AG04450 (cell line): ENCODE results near the gene ALOX12B. TPM values are rescaled to one million over a fixed set of nuclear protein-coding genes. Genes with fewer than 3 reads are reported as not detected.

Experiments used
- CTCF ChIA-PET: fragments of 300-600, 350-600 bp; formaldehyde crosslinking; extraction: SDS; loops from one replicate; lab custom pipeline; 2022; ENCODE audit warnings: antibody characterized with exemption, inconsistent platforms; lab: Charles Lee
- POLR2A ChIA-PET: fragments of 350-600 bp; formaldehyde crosslinking; extraction: SDS; loops from one replicate; lab custom pipeline; 2021; ENCODE audit warnings: antibody characterized with exemption, inconsistent platforms; lab: Yijun Ruan, JAX
- DNase-seq: peaks from one replicate; pipeline ENCODE4 v3.0.0-alpha.2; 2011; ENCODE audit warnings: low read depth, low spot score
- H3K27ac ChIP-seq: one replicate; pipeline ENCODE4 v1.5.1; 2012; ENCODE audit warnings: low read depth, low read length, control low read depth
- H3K27me3 ChIP-seq: one replicate; pipeline ENCODE4 v1.6.0; 2012; ENCODE audit warnings: low read length; ENCODE audit not compliant: control insufficient read depth, insufficient read depth
- H3K4me3 ChIP-seq: 2 replicates; pipeline ENCODE4 v1.5.1; 2011; ENCODE audit warnings: mild to moderate bottlenecking, low read depth, low read length, control low read depth
- H3K9me3 ChIP-seq: 2 replicates; pipeline ENCODE4 v1.5.1; 2012; ENCODE audit warnings: low read length; ENCODE audit not compliant: control insufficient read depth, insufficient read depth
- polyA plus RNA-seq: library from polyadenylated mRNA; depleted of rRNA; stranded (reverse); fragments of >200 nt; gene quantifications from 2 replicates; pipeline ENCODE4 v1.2.3, GENCODE V29; 2011
- TF ChIP-seq, protein P1 (sequence below): IDR thresholded peaks from 2 replicates; pipeline ENCODE4 v1.5.1; 2011; ENCODE audit warnings: low read depth, low read length, control low read depth, inconsistent platforms

The ALOX12B gene
- polyA plus RNA-seq, 1 experiment, result not detected

DNA sequence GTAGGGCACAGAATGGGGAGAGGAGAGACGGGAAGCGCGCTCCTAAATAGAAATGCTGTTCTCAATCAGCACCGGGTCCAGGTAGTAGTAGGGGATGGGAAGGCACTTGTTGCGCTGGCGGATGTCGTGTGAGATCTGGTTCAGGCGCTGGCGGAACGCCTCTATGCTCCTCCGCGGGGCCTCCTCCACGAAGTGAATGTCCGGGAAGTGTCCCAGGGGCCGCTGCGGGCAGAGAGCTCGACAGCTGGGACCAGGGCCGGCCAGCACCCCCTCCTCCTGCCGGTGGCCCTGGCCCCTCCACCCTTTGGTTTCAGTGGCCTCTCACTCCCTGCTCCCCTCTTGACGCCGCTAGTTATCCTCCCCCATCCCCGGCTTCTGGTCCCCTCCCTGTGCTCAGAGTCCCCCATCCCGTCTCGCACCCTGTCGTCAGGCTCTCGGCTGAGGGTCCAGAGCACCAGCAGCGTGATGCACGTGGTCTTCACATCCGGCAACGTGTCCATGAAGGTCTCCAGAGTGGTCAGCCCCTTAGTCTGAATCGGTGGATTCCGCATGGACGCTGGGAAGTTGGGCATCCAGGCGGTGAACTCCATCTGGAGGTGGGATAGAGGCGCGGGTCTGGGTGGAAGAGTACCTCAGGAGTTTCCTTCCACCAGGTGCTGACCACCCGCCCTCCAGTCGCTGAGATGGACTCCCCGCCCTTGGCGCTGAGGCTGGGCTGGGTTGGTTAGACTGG lies 14.6 kb downstream of the ALOX12B start:
- H3K9me3 ChIP-seq, result peaks cover 4% of the 10 kb centered on the region; the same call in 1 of the 2 replicates
- H3K27ac ChIP-seq, result no peak overlapping the region
- CTCF ChIA-PET, result interaction anchor here (1.0 to 9.2 kb wide), 15 partner anchors 11 to 289 kb away, joined by 3 to 124 read pairs (median 4); partner anchors contain the start of genes ALOXE3, KCNAB3 and SLC25A35
- POLR2A ChIA-PET, result no interaction called here
- H3K27me3 ChIP-seq, result peaks cover 75% of the 10 kb centered on the region
- DNase-seq, result no peak
- TF ChIP-seq, protein P1, sequence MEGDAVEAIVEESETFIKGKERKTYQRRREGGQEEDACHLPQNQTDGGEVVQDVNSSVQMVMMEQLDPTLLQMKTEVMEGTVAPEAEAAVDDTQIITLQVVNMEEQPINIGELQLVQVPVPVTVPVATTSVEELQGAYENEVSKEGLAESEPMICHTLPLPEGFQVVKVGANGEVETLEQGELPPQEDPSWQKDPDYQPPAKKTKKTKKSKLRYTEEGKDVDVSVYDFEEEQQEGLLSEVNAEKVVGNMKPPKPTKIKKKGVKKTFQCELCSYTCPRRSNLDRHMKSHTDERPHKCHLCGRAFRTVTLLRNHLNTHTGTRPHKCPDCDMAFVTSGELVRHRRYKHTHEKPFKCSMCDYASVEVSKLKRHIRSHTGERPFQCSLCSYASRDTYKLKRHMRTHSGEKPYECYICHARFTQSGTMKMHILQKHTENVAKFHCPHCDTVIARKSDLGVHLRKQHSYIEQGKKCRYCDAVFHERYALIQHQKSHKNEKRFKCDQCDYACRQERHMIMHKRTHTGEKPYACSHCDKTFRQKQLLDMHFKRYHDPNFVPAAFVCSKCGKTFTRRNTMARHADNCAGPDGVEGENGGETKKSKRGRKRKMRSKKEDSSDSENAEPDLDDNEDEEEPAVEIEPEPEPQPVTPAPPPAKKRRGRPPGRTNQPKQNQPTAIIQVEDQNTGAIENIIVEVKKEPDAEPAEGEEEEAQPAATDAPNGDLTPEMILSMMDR, result no peak
- H3K4me3 ChIP-seq, result no peak overlapping the region

DNA sequence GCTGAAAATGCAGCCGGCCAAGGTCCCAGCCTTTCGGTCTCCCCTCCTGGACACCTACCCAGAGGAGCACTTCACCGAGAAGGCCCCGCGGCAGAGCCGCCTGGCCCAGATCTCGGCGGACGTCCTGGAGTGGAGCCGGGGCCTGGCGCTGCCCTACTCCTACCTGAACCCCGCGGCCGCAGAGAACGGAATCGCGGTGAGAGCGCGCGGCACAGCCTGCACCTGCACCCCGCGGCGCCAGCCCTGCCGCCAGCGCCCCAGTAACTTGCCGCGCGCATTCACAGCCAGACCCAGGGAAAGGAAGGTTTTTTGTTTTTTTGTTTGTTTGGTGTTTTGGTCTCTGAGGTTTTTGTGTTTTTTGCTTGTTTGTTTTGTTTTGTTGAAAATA lies 15.2 kb downstream of the ALOX12B start:
- no peak for DNase-seq
- POLR2A ChIA-PET, result no interaction called here
- Histone ChIP-seq H3K27ac (no peak overlapping the region), H3K4me3 (no peak overlapping the region), H3K27me3 (peaks cover 75% of the 10 kb centered on the region), H3K9me3 (peaks cover 4% of the 10 kb centered on the region; the same call in 1 of the 2 replicates)
- CTCF ChIA-PET, result interaction anchor here (3.3 to 9.2 kb wide), 3 partner anchors 12 to 47 kb away, joined by 30 to 124 read pairs (median 31); partner anchors contain the start of gene ALOXE3
- TF ChIP-seq, protein P1, result no peak

DNA sequence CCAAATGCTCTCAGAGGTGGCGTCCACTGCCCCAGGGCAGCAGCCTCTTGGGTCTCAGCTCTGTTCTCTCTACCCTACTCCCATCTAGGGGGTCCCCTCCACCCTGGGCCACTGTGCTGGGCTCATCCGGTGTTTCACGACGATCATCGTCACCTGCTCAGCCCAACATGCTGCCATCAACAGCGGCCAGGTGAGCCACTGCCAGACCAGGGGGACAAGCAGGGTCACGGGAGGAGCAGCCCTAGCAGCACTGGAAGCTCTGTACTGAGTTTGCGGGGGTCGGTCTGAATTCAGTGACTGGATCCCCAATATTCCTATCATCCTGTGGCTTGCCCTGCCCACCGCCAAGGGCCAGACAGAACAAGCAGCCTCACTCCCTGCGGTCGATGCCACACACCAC lies 16.0 kb downstream of the ALOX12B start:
- TF ChIP-seq, protein P1, result no peak
- peaks cover 77% of the 10 kb centered on the region for H3K27me3 ChIP-seq
- no peak overlapping the region for H3K27ac ChIP-seq
- peaks cover 4% of the 10 kb centered on the region; the same call in 1 of the 2 replicates for H3K9me3 ChIP-seq
- ChIA-PET POLR2A (no interaction called here), CTCF (interaction anchor here (9.2 kb wide), 1 partner anchor 11 kb away, joined by 124 read pairs; no protein-coding TSS in a partner anchor)
- no peak overlapping the region for H3K4me3 ChIP-seq
- no peak for DNase-seq

DNA sequence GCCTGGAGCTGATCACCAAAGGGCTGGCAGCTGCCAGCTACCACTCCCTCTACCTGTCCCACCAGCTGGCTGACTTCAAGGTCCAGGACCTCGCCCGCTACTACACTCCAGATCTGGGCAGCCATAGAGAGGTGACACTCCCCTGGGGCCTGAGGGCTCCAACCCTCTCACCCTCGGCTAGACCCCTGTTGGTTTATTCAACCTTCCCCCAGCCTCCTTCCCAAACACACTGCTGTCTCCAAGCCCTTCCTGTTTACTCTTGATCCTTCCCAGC lies 18.0 kb downstream of the ALOX12B start:
- TF ChIP-seq, protein P1, result no peak
- Histone ChIP-seq H3K4me3 (no peak overlapping the region), H3K27ac (no peak overlapping the region), H3K27me3 (peaks cover 72% of the 10 kb centered on the region), H3K9me3 (peaks cover 4% of the 10 kb centered on the region; the same call in 1 of the 2 replicates)
- no peak for DNase-seq
- ChIA-PET POLR2A (interaction anchor here (0.7 kb wide), 1 partner anchor 253 kb away, joined by 4 read pairs; no protein-coding TSS in a partner anchor), CTCF (interaction anchor here (0.6 to 9.2 kb wide), 5 partner anchors 10 to 97 kb away, joined by 3 to 124 read pairs (median 8); partner anchors contain the start of gene ALOXE3)
